ENCODE results near the gene CCDC7. TPM values are rescaled to one million over a fixed set of nuclear protein-coding genes. Genes with fewer than 3 reads are reported as not detected.

CCDC7 gene
- total RNA-seq, 4 donors from 2014 or later: 4.6 to 12.9 (median 5.9) TPM

GRCh38 chr10:32865170-32865569 lies 419.2 kb downstream of the CCDC7 start:
- H3K4me1 ChIP-seq: no peaks in the 10 kb centered on the region
- no peaks in the 10 kb centered on the region for H3K9me3 ChIP-seq
- H3K4me3 ChIP-seq: no peak overlapping the region
- in situ Hi-C loops (cut with MboI; ENCODE audit: low sequenced_read_pairs in 4 of 4) (no loop called here), intact Hi-C loops (cut with DNase I; ENCODE audit: low total_unique reads) (no loop called here)
- H3K36me3 ChIP-seq: no peaks in the 10 kb centered on the region
- H3K27me3 ChIP-seq: no peaks in the 10 kb centered on the region
- no peak for TF ChIP-seq POLR2A (IDR thresholded peaks at IDR 0.05)
- no peak for TF ChIP-seq CTCF (IDR thresholded peaks at IDR 0.05 in 4 of 5, conservative IDR thresholded peaks at IDR 0.05 in 1 of 5)
- ATAC-seq (no peak), DNase-seq (no peak)
- H3K27ac ChIP-seq: no peak overlapping the region

GRCh38 chr10:32877915-32878314 lies 432.0 kb downstream of the CCDC7 start:
- no peaks in the 10 kb centered on the region for H3K27me3 ChIP-seq
- no peak overlapping the region for H3K27ac ChIP-seq
- H3K4me1 ChIP-seq: no peaks in the 10 kb centered on the region
- no peak for DNase-seq
- TF ChIP-seq POLR2A (IDR thresholded peaks at IDR 0.05): no peak
- no peak for TF ChIP-seq CTCF (IDR thresholded peaks at IDR 0.05 in 4 of 5, conservative IDR thresholded peaks at IDR 0.05 in 1 of 5)
- H3K9me3 ChIP-seq: no peaks in the 10 kb centered on the region
- no peak for ATAC-seq
- H3K36me3 ChIP-seq: no peaks in the 10 kb centered on the region
- intact Hi-C loops (cut with DNase I; ENCODE audit: low total_unique reads) (no loop called here), in situ Hi-C loops (cut with MboI; ENCODE audit: low sequenced_read_pairs in 4 of 4) (no loop called here)
- H3K4me3 ChIP-seq: no peak overlapping the region

- DNase-seq (no peak), ATAC-seq (no peak)
- TF ChIP-seq POLR2A (IDR thresholded peaks at IDR 0.05) (no peak), CTCF (IDR thresholded peaks at IDR 0.05 in 4 of 5, conservative IDR thresholded peaks at IDR 0.05 in 1 of 5) (no peak)
- H3K36me3 ChIP-seq: no peaks in the 10 kb centered on the region
- in situ Hi-C loops (cut with MboI; ENCODE audit: low sequenced_read_pairs in 4 of 4) (no loop called here), intact Hi-C loops (cut with DNase I; ENCODE audit: low total_unique reads) (no loop called here)
- H3K4me1 ChIP-seq: no peaks in the 10 kb centered on the region
- no peak overlapping the region for H3K4me3 ChIP-seq
- no peaks in the 10 kb centered on the region for H3K27me3 ChIP-seq
- H3K9me3 ChIP-seq: no peaks in the 10 kb centered on the region
- no peak overlapping the region for H3K27ac ChIP-seq
Observed at GRCh38 chr10:32878646-32879045, 432.7 kb downstream of the CCDC7 start.

- H3K36me3 ChIP-seq: no peaks in the 10 kb centered on the region
- in situ Hi-C loops (cut with MboI; ENCODE audit: low sequenced_read_pairs in 4 of 4): no loop called here
- H3K27me3 ChIP-seq: no peaks in the 10 kb centered on the region
- ATAC-seq (no peak), DNase-seq (no peak)
- intact Hi-C loops (cut with DNase I; ENCODE audit: low total_unique reads): no loop called here
- H3K27ac ChIP-seq: no peak overlapping the region
- H3K9me3 ChIP-seq: no peaks in the 10 kb centered on the region
- TF ChIP-seq POLR2A (IDR thresholded peaks at IDR 0.05) (no peak), CTCF (IDR thresholded peaks at IDR 0.05 in 4 of 5, conservative IDR thresholded peaks at IDR 0.05 in 1 of 5) (no peak)
- no peaks in the 10 kb centered on the region for H3K4me1 ChIP-seq
- H3K4me3 ChIP-seq: no peak overlapping the region
Observed at GRCh38 chr10:32882076-32882475, 436.1 kb downstream of the CCDC7 start.

GRCh38 chr10:32887481-32887880 lies 441.5 kb downstream of the CCDC7 start:
- intact Hi-C loops (cut with DNase I; ENCODE audit: low total_unique reads) (no loop called here), in situ Hi-C loops (cut with MboI; ENCODE audit: low sequenced_read_pairs in 4 of 4) (no loop called here)
- ATAC-seq (peak in 1 of 2 donors; percentile 23), DNase-seq (no peak)
- Histone ChIP-seq H3K36me3 (no peaks in the 10 kb centered on the region), H3K4me3 (no peak overlapping the region), H3K4me1 (no peaks in the 10 kb centered on the region), H3K9me3 (no peaks in the 10 kb centered on the region), H3K27ac (no peak overlapping the region), H3K27me3 (no peaks in the 10 kb centered on the region)
- TF ChIP-seq POLR2A (IDR thresholded peaks at IDR 0.05) (no peak), CTCF (IDR thresholded peaks at IDR 0.05 in 4 of 5, conservative IDR thresholded peaks at IDR 0.05 in 1 of 5) (no peak)
